ENCODE results near the gene ABL1. TPM values are rescaled to one million over a fixed set of nuclear protein-coding genes. Genes with fewer than 3 reads are reported as not detected.
A peak's percentile ranks its signal among the peaks of the same experiment; 100 is the strongest.

The ABL1 gene
- total RNA-seq, 1 experiment from 2014 or later, result 67.5 TPM

GRCh38 chr9:130860458-130861316, 25.6 kb downstream of the ABL1 start:
- POLR2A ChIA-PET, result no interaction called here
- no peaks in the 10 kb centered on the region for H3K4me1 Mint-ChIP-seq (ENCODE audit: insufficient read depth, unreplicated experiment)
- no peaks in the 10 kb centered on the region for H3K27me3 Mint-ChIP-seq (ENCODE audit: insufficient read depth, unreplicated experiment)
- BruUV-seq (replicated peaks), result no TSS peak
- TF ChIP-seq, protein P1, sequence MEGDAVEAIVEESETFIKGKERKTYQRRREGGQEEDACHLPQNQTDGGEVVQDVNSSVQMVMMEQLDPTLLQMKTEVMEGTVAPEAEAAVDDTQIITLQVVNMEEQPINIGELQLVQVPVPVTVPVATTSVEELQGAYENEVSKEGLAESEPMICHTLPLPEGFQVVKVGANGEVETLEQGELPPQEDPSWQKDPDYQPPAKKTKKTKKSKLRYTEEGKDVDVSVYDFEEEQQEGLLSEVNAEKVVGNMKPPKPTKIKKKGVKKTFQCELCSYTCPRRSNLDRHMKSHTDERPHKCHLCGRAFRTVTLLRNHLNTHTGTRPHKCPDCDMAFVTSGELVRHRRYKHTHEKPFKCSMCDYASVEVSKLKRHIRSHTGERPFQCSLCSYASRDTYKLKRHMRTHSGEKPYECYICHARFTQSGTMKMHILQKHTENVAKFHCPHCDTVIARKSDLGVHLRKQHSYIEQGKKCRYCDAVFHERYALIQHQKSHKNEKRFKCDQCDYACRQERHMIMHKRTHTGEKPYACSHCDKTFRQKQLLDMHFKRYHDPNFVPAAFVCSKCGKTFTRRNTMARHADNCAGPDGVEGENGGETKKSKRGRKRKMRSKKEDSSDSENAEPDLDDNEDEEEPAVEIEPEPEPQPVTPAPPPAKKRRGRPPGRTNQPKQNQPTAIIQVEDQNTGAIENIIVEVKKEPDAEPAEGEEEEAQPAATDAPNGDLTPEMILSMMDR (IDR thresholded peaks at IDR 0.05; ENCODE audit: unreplicated experiment), result no peak
- DNase-seq (ENCODE audit: unreplicated experiment), result no peak
- no peak overlapping the region for H3K27ac Mint-ChIP-seq (ENCODE audit: low read depth, unreplicated experiment)
- CTCF ChIA-PET, result interaction anchor here (0.5 to 10.8 kb wide), 3 partner anchors 91 to 155 kb away, joined by 4 to 235 read pairs (median 224); no protein-coding TSS in a partner anchor
- H3K36me3 Mint-ChIP-seq (ENCODE audit: insufficient read depth, unreplicated experiment), result peaks cover 73% of the 10 kb centered on the region
- intact Hi-C loops (cut with micrococcal nuclease), result no loop called here
- H3K9me3 Mint-ChIP-seq (ENCODE audit: unreplicated experiment), result no peaks in the 10 kb centered on the region
- H3K4me3 Mint-ChIP-seq (ENCODE audit: unreplicated experiment), result no peak overlapping the region

DNA sequence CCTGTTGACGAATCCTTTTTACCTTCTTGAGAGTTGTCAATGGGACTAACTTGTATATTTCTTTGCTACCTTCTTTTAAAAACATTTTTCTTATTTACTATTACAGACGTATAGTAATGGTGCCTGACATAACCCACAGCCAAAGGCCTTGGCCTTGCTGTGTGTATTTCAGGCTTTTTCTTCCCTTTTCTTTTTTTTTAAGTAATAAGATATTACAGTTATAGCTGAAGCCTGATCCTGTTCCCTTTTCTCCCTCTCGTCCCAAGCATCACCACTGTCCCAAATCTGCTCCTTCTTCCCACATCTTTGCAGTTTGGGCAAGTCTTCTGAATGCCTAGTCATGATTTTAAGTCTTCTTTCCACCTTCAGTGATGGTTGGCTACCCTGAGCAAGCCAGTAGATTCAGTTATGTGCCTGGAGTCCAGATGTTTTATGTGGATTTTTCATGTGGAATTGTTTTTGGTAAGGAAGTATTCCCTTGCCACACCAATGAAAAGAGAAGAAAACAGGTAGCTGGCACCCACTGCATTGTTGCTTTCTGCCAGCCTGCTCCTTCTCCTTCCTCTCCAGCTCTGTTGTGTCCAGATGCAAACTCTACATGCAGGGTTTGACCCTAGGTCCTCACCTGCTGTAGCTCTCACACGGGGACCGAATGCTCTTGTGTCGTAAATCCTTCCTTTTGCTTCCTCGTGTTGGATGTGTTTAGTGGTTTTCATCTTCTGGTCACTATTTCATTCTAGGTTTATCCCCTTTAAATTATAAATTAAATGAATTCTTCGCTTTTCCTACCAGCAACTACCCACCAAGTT, 26.5 kb downstream of the ABL1 start:
- BruUV-seq (replicated peaks), result no TSS peak
- ChIA-PET CTCF (interaction anchor here (1.3 to 10.8 kb wide), 5 partner anchors 8 to 156 kb away, joined by 3 to 235 read pairs (median 4); no protein-coding TSS in a partner anchor), POLR2A (interaction anchor here (0.6 to 0.7 kb wide), 2 partner anchors 25 to 146 kb away, joined by 3 read pairs; no protein-coding TSS in a partner anchor)
- Mint-ChIP-seq H3K4me3 (ENCODE audit: unreplicated experiment) (no peak overlapping the region), H3K27me3 (ENCODE audit: insufficient read depth, unreplicated experiment) (no peaks in the 10 kb centered on the region), H3K4me1 (ENCODE audit: insufficient read depth, unreplicated experiment) (peaks cover 6% of the 10 kb centered on the region), H3K9me3 (ENCODE audit: unreplicated experiment) (no peaks in the 10 kb centered on the region), H3K27ac (ENCODE audit: low read depth, unreplicated experiment) (no peak overlapping the region), H3K36me3 (ENCODE audit: insufficient read depth, unreplicated experiment) (peaks cover 73% of the 10 kb centered on the region)
- TF ChIP-seq, protein P1 (IDR thresholded peaks at IDR 0.05; ENCODE audit: unreplicated experiment), result no peak
- intact Hi-C loops (cut with micrococcal nuclease), result no loop called here
- DNase-seq (ENCODE audit: unreplicated experiment), result no peak

- POLR2A ChIA-PET, result interaction anchor here (0.6 to 1.1 kb wide), 3 partner anchors 26 to 147 kb away, joined by 3 read pairs; no protein-coding TSS in a partner anchor
- CTCF ChIA-PET, result interaction anchor here (0.6 to 10.8 kb wide), 7 partner anchors 8 to 157 kb away, joined by 3 to 235 read pairs (median 3); no protein-coding TSS in a partner anchor
- BruUV-seq (replicated peaks), result no TSS peak
- no peaks in the 10 kb centered on the region for H3K27me3 Mint-ChIP-seq (ENCODE audit: insufficient read depth, unreplicated experiment)
- TF ChIP-seq, protein P1 (IDR thresholded peaks at IDR 0.05; ENCODE audit: unreplicated experiment), result no peak
- peaks cover 6% of the 10 kb centered on the region for H3K4me1 Mint-ChIP-seq (ENCODE audit: insufficient read depth, unreplicated experiment)
- H3K9me3 Mint-ChIP-seq (ENCODE audit: unreplicated experiment), result no peaks in the 10 kb centered on the region
- peak overlapping the region; percentile 32 for H3K27ac Mint-ChIP-seq (ENCODE audit: low read depth, unreplicated experiment)
- peaks cover 73% of the 10 kb centered on the region for H3K36me3 Mint-ChIP-seq (ENCODE audit: insufficient read depth, unreplicated experiment)
- no peak overlapping the region for H3K4me3 Mint-ChIP-seq (ENCODE audit: unreplicated experiment)
- no peak for DNase-seq (ENCODE audit: unreplicated experiment)
- intact Hi-C loops (cut with micrococcal nuclease), result no loop called here
Observed at GRCh38 chr9:130862217-130862616, 27.2 kb downstream of the ABL1 start.
